Lower leg skin (tissue), 4 donors: Measurements from ENCODE around the gene CLEC17A. TPM values are rescaled to one million over a fixed set of nuclear protein-coding genes. Genes with fewer than 3 reads are reported as not detected.
"Not testable (repeated sequence)": the region's sequence is repeated elsewhere in the genome, so short reads cannot be mapped to it uniquely, and the experiment has no call there.

Experiments
- DNase-seq, 2 donors: peaks; one replicate each; pipeline ENCODE4 v3.0.0-alpha.2; 2019; ENCODE audit warnings: low spot score in 2 of 2
- H3K4me3 ChIP-seq: fragments of 200-600 bp; sonication (generic); 2 replicates; pipeline ENCODE4 v1.5.1; 2017; ENCODE audit warnings: mild to moderate bottlenecking, low read depth; ENCODE audit not compliant: poor library complexity, severe bottlenecking
- CTCF ChIP-seq, 3 donors: fragments of 450-650 bp; IDR thresholded peaks; one replicate each; pipeline ENCODE4 v1.5.1; 2016; ENCODE audit warnings: antibody characterized with exemption in 3 of 3, mild to moderate bottlenecking in 3 of 3, moderate library complexity in 2 of 3
- POLR2A ChIP-seq, 2 donors: fragments of 450-650 bp; IDR thresholded peaks; one replicate each; pipeline ENCODE4 v1.6.1; 2016 to 2017; ENCODE audit warnings: antibody characterized with exemption in 2 of 2, mild to moderate bottlenecking in 1 of 2, moderate library complexity in 1 of 2
- WGBS, 2 donors: methylation state at CpG; one replicate each; pipeline ENCODE4 v1.1.5; 2018; 5-methylcytosine and 5-hydroxymethylcytosine counted together
- intact Hi-C: fragments of 100-400 bp; cut with DNase I; formaldehyde crosslinking; loops from one replicate; pipeline ENCODE4 v1.15.0; 2023; ENCODE audit warnings: low total_unique reads
- total RNA-seq, 4 donors: library from RNA; depleted of rRNA; stranded (reverse); fragments of >200 nt; gene quantifications; one replicate each; pipeline ENCODE4 v1.1.0, GENCODE V29; 2016

CLEC17A gene
- under 1 TPM in 1 of 4 donors, not detected in 3; 0.84 TPM for total RNA-seq

- no peak for DNase-seq
- intact Hi-C loops = no loop called here
- TF ChIP-seq CTCF (IDR thresholded peaks at IDR 0.05) (no peak), POLR2A (IDR thresholded peaks at IDR 0.05) (no peak)
- no peak within 1 kb of the TSS for H3K4me3 ChIP-seq
- 59% methylated on average over 6 of the region's 6 CpGs for WGBS, 2 donors
These were observed at the start of gene CLEC17A for GRCh38 chr19:14582894-14583340. TSS of gene CLEC17A (plus strand) at chr19:14583084. CDS start at chr19:14583161, 77 bp downstream.

DNA sequence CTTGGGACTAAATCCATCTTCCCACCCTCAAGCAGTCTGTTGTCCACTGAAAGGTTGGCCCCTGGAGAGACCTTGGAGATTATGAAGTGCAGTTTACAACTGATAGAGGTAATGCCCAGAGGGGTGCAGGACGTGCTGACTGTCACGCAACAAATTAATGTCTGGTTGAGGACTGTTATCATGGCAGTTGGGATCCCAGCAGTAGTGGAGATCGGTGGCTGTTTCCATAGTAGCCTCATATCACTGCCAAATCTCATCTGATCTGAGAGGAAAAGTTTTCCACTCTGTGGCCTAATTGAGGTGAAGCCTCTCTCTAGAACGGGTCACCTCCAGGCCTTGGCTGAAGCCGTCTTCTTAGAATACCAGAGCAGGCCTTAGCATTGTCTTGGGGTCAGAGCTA, 49.4 kb upstream of the CLEC17A start:
- DNase-seq = no peak
- no peak for TF ChIP-seq POLR2A (IDR thresholded peaks at IDR 0.05)
- no peak for TF ChIP-seq CTCF (IDR thresholded peaks at IDR 0.05)
- intact Hi-C loops = no loop called here
- no peak overlapping the region for H3K4me3 ChIP-seq
- 75 to 83% methylated on average over 5 of the region's 5 CpGs for WGBS, 2 donors

- TF ChIP-seq POLR2A (IDR thresholded peaks at IDR 0.05) (no peak), CTCF (IDR thresholded peaks at IDR 0.05) (no peak)
- DNase-seq = peak; percentile 71 to 90
- intact Hi-C loops = no loop called here
- no peak overlapping the region for H3K4me3 ChIP-seq
- 20 to 23% methylated on average over 23 to 24 of the region's 24 CpGs for WGBS, 2 donors
These were observed 45.8 kb upstream of the CLEC17A start for GRCh38 chr19:14536926-14537692.

- intact Hi-C loops = no loop called here
- 69 to 76% methylated on average over 19 of the region's 19 CpGs for WGBS, 2 donors
- no peak overlapping the region for H3K4me3 ChIP-seq
These were observed 42.0 kb upstream of the CLEC17A start for GRCh38 chr19:14540741-14541525.

DNA sequence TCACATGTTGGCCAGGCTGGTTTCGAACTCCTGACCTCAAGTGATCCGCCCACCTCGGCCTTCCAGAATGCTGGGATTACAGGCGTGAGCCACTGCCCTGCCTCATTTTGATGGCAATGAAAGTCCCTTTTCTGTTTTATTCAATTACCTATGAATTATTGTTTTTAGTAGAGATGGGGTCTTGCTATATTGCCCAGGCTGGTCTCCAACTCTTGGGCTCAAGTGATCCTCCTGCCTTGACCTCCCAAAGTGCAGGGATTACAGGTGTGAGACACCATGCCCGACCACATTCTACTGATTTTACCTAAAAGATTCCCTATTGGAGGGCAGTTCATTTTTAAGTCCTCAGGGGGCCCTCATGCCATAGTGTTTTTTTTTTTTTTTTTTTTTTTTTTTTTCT, 40.9 kb upstream of the CLEC17A start:
- H3K4me3 ChIP-seq, DNase-seq, intact Hi-C loops: not testable (repeated sequence)
- WGBS, 2 donors = 79 to 88% methylated on average over 5 of the region's 5 CpGs

More at GRCh38 chr19:14540741-14541525, 42.0 kb upstream of the CLEC17A start:
- TF ChIP-seq CTCF (IDR thresholded peaks at IDR 0.05) (no peak), POLR2A (IDR thresholded peaks at IDR 0.05) (no peak)
- no peak for DNase-seq

- no peak for DNase-seq
- no peak overlapping the region for H3K4me3 ChIP-seq
- intact Hi-C loops = no loop called here
- TF ChIP-seq POLR2A (IDR thresholded peaks at IDR 0.05) (no peak), CTCF (IDR thresholded peaks at IDR 0.05) (no peak)
- 25 to 31% methylated on average over 7 of the region's 7 CpGs for WGBS, 2 donors
These were observed 40.1 kb upstream of the CLEC17A start for GRCh38 chr19:14542711-14543328.
